H9 (cell line): ENCODE measurements around the gene MOB3A. TPM values are rescaled to one million over a fixed set of nuclear protein-coding genes. Genes with fewer than 3 reads are reported as not detected.

Source experiments
- DNase-seq: peaks from one replicate; pipeline ENCODE4 v3.0.0-alpha.2; 2017
- H2AFZ ChIP-seq: one replicate; pipeline ENCODE4 v1.6.1; 2013; ENCODE audit warnings: mild to moderate bottlenecking, low read length, control low read depth, moderate library complexity
- H2AK5ac ChIP-seq: 2 replicates; pipeline ENCODE4 v1.6.1; 2013; ENCODE audit warnings: low read length, control low read depth, mixed read lengths; ENCODE audit not compliant: insufficient read length
- H2BK120ac ChIP-seq: one replicate; pipeline ENCODE4 v1.6.1; 2013; ENCODE audit warnings: low read depth, mild to moderate bottlenecking, low read length, control low read depth, inconsistent platforms; ENCODE audit not compliant: poor library complexity, severe bottlenecking
- H2BK12ac ChIP-seq: 2 replicates; pipeline ENCODE4 v1.6.1; 2013; ENCODE audit warnings: low read length, control low read depth, mixed read lengths, low read depth; ENCODE audit not compliant: insufficient read length
- H2BK15ac ChIP-seq: 2 replicates; pipeline ENCODE4 v1.6.1; 2013; ENCODE audit warnings: low read depth, low read length, control low read depth
- H2BK20ac ChIP-seq: one replicate; pipeline ENCODE4 v1.6.1; 2013; ENCODE audit warnings: low read depth, mild to moderate bottlenecking, low read length, control low read depth, inconsistent platforms; ENCODE audit not compliant: poor library complexity, severe bottlenecking
- H2BK5ac ChIP-seq: 2 replicates; pipeline ENCODE4 v1.6.1; 2013; ENCODE audit warnings: low read length, control low read depth, mixed read lengths; ENCODE audit not compliant: insufficient read length
- H3K14ac ChIP-seq: 2 replicates; pipeline ENCODE4 v1.6.1; 2013; ENCODE audit warnings: low read length, control low read depth; ENCODE audit not compliant: insufficient read depth
- H3K18ac ChIP-seq: 2 replicates; pipeline ENCODE4 v1.6.1; 2013; ENCODE audit warnings: low read depth, mild to moderate bottlenecking, mixed read lengths, low read length, control low read depth; ENCODE audit not compliant: insufficient read length
- H3K23ac ChIP-seq: 2 replicates; pipeline ENCODE4 v1.6.1; 2013; ENCODE audit warnings: low read length, control low read depth, mixed read lengths, low read depth; ENCODE audit not compliant: insufficient read length
- H3K23me2 ChIP-seq: 2 replicates; pipeline ENCODE4 v1.6.1; 2013; ENCODE audit warnings: low read depth, mild to moderate bottlenecking, mixed read lengths, low read length, control low read depth; ENCODE audit not compliant: insufficient read length, poor library complexity, severe bottlenecking
- H3K27ac ChIP-seq: 2 replicates; pipeline ENCODE4 v1.5.1; 2013; ENCODE audit warnings: low read length, control low read depth, mixed read lengths, low read depth; ENCODE audit not compliant: insufficient read length
- H3K27me3 ChIP-seq: 2 replicates; pipeline ENCODE4 v1.6.1; 2013; ENCODE audit warnings: low read length, control low read depth, inconsistent platforms; ENCODE audit not compliant: insufficient read depth
- H3K4ac ChIP-seq: 2 replicates; pipeline ENCODE4 v1.6.1; 2013; ENCODE audit warnings: low read depth, mild to moderate bottlenecking, control low read depth, inconsistent platforms, low read length, moderate library complexity
- H3K4me1 ChIP-seq: 2 replicates; pipeline ENCODE4 v1.6.1; 2013; ENCODE audit warnings: low read length, control low read depth, inconsistent platforms; ENCODE audit not compliant: insufficient read depth
- H3K4me2 ChIP-seq: 2 replicates; pipeline ENCODE4 v1.6.1; 2013; ENCODE audit warnings: low read length, control low read depth, mixed read lengths; ENCODE audit not compliant: insufficient read length, insufficient read depth
- H3K56ac ChIP-seq: 2 replicates; pipeline ENCODE4 v1.6.1; 2013; ENCODE audit warnings: low read depth, mild to moderate bottlenecking, mixed read lengths, low read length, control low read depth; ENCODE audit not compliant: insufficient read length
- H3K79me1 ChIP-seq: 2 replicates; pipeline ENCODE4 v1.6.1; 2013; ENCODE audit warnings: low read depth, mild to moderate bottlenecking, moderate library complexity, low read length, control low read depth, inconsistent platforms; ENCODE audit not compliant: insufficient read depth, poor library complexity, severe bottlenecking
- H3K79me2 ChIP-seq: 2 replicates; pipeline ENCODE4 v1.6.1; 2013; ENCODE audit warnings: low read length, control low read depth, inconsistent platforms; ENCODE audit not compliant: insufficient read depth
- H3K9ac ChIP-seq: 2 replicates; pipeline ENCODE4 v1.6.1; 2013; ENCODE audit warnings: low read length, control low read depth, mixed read lengths; ENCODE audit not compliant: insufficient read length; ENCODE audit errors: extremely low read depth
- H3K9me3 ChIP-seq: one replicate; pipeline ENCODE4 v1.6.1; 2013; ENCODE audit warnings: low read depth, low read length, inconsistent platforms; ENCODE audit not compliant: control insufficient read depth
- H3T11ph ChIP-seq: one replicate; pipeline ENCODE4 v1.6.1; 2013; ENCODE audit warnings: mild to moderate bottlenecking, low read length, control low read depth, inconsistent platforms
- H4K20me1 ChIP-seq: one replicate; pipeline ENCODE4 v1.6.1; 2013; ENCODE audit not compliant: control insufficient read depth, insufficient read length, insufficient read depth
- H4K5ac ChIP-seq: 2 replicates; pipeline ENCODE4 v1.6.1; 2013; ENCODE audit warnings: low read depth, mild to moderate bottlenecking, mixed read lengths, low read length, control low read depth; ENCODE audit not compliant: insufficient read length
- H4K8ac ChIP-seq: replicated peaks from 2 replicates; pipeline ENCODE4 v1.6.1; 2013; ENCODE audit warnings: low read length, control low read depth, mixed read lengths, low read depth; ENCODE audit not compliant: insufficient read length
- H4K91ac ChIP-seq: 2 replicates; pipeline ENCODE4 v1.6.1; 2013; ENCODE audit warnings: low read depth, mild to moderate bottlenecking, moderate library complexity, mixed read lengths, low read length, control low read depth; ENCODE audit not compliant: insufficient read length
- H3K27ac Mint-ChIP-seq, 3 experiments: 2 replicates in 2 of 3; 3 replicates in 1 of 3; pipeline ENCODE4 v1.8.0; 2020 to 2021; ENCODE audit warnings: mixed read lengths in 3 of 3, mild to moderate bottlenecking in 1 of 3, moderate library complexity in 1 of 3
- H3K27me3 Mint-ChIP-seq: 2 replicates; pipeline ENCODE4 v1.8.0; 2021; ENCODE audit warnings: low read depth, mild to moderate bottlenecking, moderate library complexity, mixed read lengths
- H3K36me3 Mint-ChIP-seq, 3 experiments: 2 replicates in 2 of 3; 3 replicates in 1 of 3; pipeline ENCODE4 v1.8.0; 2020 to 2021; ENCODE audit warnings: low read depth in 3 of 3, mixed read lengths in 3 of 3; ENCODE audit not compliant: insufficient read depth in 1 of 3
- H3K4me1 Mint-ChIP-seq, 2 experiments: 2 replicates each; pipeline ENCODE4 v1.8.0; 2020; ENCODE audit warnings: mixed read lengths in 2 of 2
- H3K4me3 Mint-ChIP-seq, 2 experiments: 2 replicates in 1 of 2; 3 replicates in 1 of 2; pipeline ENCODE4 v1.8.0; 2020 to 2021; ENCODE audit warnings: mild to moderate bottlenecking in 2 of 2, mixed read lengths in 2 of 2, moderate library complexity in 1 of 2
- H3K9me3 Mint-ChIP-seq, 2 experiments: 2 replicates in 1 of 2; 3 replicates in 1 of 2; pipeline ENCODE4 v1.8.0; 2020; ENCODE audit warnings: mild to moderate bottlenecking in 2 of 2, mixed read lengths in 2 of 2, moderate library complexity in 1 of 2
- CTCF ChIP-seq: fragments of 200-600 bp; sonication (generic); conservative IDR thresholded peaks from 3 replicates; pipeline ENCODE4 v1.8.0; 2021; ENCODE audit warnings: antibody characterized with exemption, mild to moderate bottlenecking
- WGBS: extraction: QIAGEN DNeasy Blood & Tissue Kit; methylation state at CpG from one replicate; pipeline ENCODE4 v1.1.7; 2013; ENCODE audit warnings: missing lambda C conversion rate, low lambda C conversion rate, mixed read lengths; ENCODE audit not compliant: insufficient read length; ENCODE audit errors: extremely low coverage; 5-methylcytosine and 5-hydroxymethylcytosine counted together
- total RNA-seq: library from RNA; stranded (reverse); gene quantifications from 2 replicates; pipeline ENCODE4 v1.2.1, GENCODE V29; 2021

Gene MOB3A
- total RNA-seq, 1 experiment from 2014 or later: 11.5 TPM

DNA sequence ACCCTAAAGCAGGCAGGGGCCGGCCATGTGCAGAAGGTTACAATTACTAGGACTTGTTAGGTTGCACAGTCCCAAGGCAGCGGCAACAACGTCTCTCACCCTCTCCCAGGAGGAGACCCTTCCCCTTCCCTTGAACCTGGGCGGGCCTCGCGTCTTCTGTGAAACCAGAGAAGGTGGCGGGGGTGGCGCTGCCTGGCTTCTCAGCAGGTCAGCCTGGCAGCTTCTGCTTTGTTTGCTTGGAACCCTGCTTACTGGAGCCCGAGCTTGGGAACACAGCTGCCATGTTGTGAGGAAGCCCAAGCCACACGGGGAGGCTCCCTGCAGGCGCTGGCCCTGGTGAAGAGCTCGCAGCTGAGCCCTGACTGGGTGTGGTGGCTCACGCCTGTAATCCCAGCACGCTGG lies 60.5 kb downstream of the MOB3A start:
- no peak overlapping the region for H2AFZ ChIP-seq
- H4K5ac ChIP-seq: no peak overlapping the region
- no CpG with 5 or more reads among the region's 14 CpGs for WGBS
- no peak overlapping the region; the same call in 1 of the 2 replicates for H3K14ac ChIP-seq
- H3K9ac ChIP-seq: no peak overlapping the region
- no peak overlapping the region for H3T11ph ChIP-seq
- H3K23ac ChIP-seq: no peak overlapping the region
- H4K91ac ChIP-seq: no peak overlapping the region
- Mint-ChIP-seq H3K4me1 (peaks cover 9 to 29% of the 10 kb centered on the region in 2 experiments), H3K9me3 (peaks cover 6 to 10% of the 10 kb centered on the region in 2 experiments; a peak in 4 of 5 replicates), H3K27ac (peak overlapping the region in 1 of 3 experiments; percentile 97; a peak in 3 of 7 replicates), H3K36me3 (peaks cover 0 to 15% (median 14%) of the 10 kb centered on the region in 3 experiments; a peak in 5 of 7 replicates), H3K27me3 (no peaks in the 10 kb centered on the region; the same call in 1 of the 2 replicates), H3K4me3 (no peak overlapping the region)
- H2BK20ac ChIP-seq: no peak overlapping the region
- no peak overlapping the region for H2AK5ac ChIP-seq
- H3K27me3 ChIP-seq: no peaks in the 10 kb centered on the region
- no peaks in the 10 kb centered on the region for H3K79me2 ChIP-seq
- H3K27ac ChIP-seq: peak overlapping the region; percentile 3
- no peaks in the 10 kb centered on the region for H3K23me2 ChIP-seq
- no peak overlapping the region for H2BK120ac ChIP-seq
- H4K8ac ChIP-seq: no peak overlapping the region
- no peak overlapping the region for H3K56ac ChIP-seq
- peak overlapping the region; percentile 37 for H3K4ac ChIP-seq
- H4K20me1 ChIP-seq: no peaks in the 10 kb centered on the region
- H2BK12ac ChIP-seq: no peak overlapping the region
- H3K4me1 ChIP-seq: no peaks in the 10 kb centered on the region; the same call in 1 of the 2 replicates
- H3K18ac ChIP-seq: peak overlapping the region; percentile 88
- TF ChIP-seq CTCF: no peak
- no peak overlapping the region for H3K4me2 ChIP-seq
- H3K9me3 ChIP-seq: no peaks in the 10 kb centered on the region
- H2BK15ac ChIP-seq: no peak overlapping the region
- H2BK5ac ChIP-seq: no peak overlapping the region
- DNase-seq: peak; percentile 83
- no peaks in the 10 kb centered on the region for H3K79me1 ChIP-seq
